GM21825 (cell line): Measurements from ENCODE around the gene TM2D3.

Source experiments
- ATAC-seq: cut with Tn5 transposase; IDR thresholded peaks from one replicate; pipeline ENCODE4 v1.9.1; 2021; ENCODE audit warnings: mild to moderate bottlenecking, moderate library complexity; ENCODE audit not compliant: unreplicated experiment

Gene TM2D3

GRCh38 chr15:101652098-101652785, at the start of gene TM2D3:
Gene TM2D3 (minus strand): TSS chr15:101652381. CDS start chr15:101652361, 20 bp downstream.
- ATAC-seq, result peak; percentile 92

- no peak for ATAC-seq
Observed at GRCh38 chr15:101698314-101698713, 46.1 kb upstream of the TM2D3 start.

GRCh38 chr15:101697488-101697887, 45.3 kb upstream of the TM2D3 start:
- ATAC-seq, result no peak

DNA sequence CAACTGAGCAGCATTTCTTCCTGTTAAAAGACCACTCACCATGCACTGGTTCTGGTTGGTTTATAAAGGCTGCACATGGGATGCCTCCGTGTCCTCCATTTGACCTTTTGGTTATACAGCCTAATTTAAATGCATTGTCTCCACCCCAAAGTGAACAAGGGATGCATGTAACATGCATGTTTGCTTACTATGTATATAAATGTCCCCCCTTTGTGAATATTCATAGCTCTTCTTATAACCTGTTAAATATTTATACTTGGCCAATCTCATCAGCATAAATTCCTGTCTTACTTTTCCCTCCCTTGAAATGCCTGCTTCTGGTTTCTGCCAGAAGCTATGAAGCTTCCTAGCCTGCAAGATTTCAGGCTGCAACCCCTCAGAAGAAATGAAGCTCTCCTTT, 44.6 kb upstream of the TM2D3 start:
- no peak for ATAC-seq

DNA sequence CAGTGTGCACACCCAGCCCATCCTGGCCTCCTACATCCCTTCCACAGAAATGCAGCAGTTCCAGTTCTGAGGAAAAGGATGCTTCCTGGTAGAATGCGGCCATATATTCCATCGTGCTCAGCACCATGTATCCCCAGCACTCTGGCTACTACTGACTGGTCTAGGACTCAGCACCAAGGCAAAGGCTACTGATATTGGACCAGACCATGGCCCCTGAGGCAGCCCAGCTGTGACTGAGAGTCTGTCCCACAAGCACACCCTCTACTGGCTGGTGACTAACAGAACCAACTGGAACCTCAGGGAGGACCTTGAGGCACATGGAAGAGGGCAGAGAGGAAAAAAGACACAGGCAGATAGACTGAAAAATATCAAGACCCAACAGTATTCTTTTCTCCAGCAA, 42.1 kb upstream of the TM2D3 start:
- ATAC-seq, result no peak

DNA sequence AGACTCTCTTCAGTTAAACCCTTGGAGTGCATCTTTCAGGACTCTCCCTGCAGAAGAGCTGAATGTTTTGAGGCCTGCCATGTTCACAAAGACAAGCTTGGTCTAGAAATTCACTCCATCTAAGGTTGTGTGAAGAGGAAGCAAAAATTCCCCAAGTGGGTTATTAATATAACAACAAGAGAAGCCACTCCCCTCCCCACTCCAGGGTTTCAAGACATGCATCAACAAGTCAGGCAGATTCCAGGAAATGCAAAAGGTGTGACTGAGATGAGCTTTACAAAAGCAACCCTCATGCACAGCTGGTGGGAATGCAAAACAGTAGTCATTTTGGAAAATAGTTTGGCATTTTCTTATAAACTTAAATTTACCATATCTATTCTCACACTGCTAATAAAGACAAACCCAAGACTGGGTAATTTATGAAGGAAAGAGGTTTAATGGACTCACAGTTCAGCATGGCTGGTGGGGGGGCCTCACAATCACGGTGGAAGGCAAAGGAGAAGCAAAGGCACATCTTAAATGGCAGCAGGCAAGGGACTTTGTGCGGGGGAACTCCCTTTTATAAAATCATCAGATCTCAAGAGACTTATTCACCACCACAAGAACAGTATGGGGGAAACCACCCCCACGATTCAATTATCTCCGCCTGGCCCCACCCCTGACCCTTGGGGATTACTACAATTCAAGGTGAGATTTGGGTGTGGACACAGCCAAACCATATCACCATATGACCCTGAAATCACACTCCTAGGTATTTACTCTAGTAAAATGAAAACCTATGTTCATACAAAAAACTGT, 40.8 kb upstream of the TM2D3 start:
- no peak for ATAC-seq

- ATAC-seq, result no peak
Observed at GRCh38 chr15:101689901-101690300, 37.7 kb upstream of the TM2D3 start.

GRCh38 chr15:101686718-101687117, 34.5 kb upstream of the TM2D3 start:
- ATAC-seq, result no peak

DNA sequence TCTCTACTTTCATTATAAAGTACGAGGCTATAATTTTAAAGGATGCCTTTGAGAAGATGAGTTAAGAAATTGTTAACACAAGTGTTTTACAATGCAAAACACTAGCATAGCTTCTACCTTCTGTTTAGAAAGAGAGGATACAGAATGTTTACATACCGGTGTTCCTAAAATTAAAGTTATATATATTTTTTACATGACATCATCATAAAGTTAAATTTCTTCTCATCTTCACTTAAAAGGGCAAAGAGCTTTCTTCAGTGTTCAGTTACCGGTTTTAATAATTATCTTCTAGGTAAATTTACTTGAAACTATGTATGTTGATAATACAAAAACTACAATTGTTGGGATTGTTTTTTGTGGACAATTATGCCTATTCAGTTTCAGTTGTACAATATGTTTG, 32.7 kb upstream of the TM2D3 start:
- no peak for ATAC-seq

GRCh38 chr15:101684384-101684783, 32.2 kb upstream of the TM2D3 start:
- no peak for ATAC-seq

- no peak for ATAC-seq
Observed at GRCh38 chr15:101679806-101680205, 27.6 kb upstream of the TM2D3 start.

- ATAC-seq, result no peak
Observed at GRCh38 chr15:101676921-101677329, 24.7 kb upstream of the TM2D3 start.

DNA sequence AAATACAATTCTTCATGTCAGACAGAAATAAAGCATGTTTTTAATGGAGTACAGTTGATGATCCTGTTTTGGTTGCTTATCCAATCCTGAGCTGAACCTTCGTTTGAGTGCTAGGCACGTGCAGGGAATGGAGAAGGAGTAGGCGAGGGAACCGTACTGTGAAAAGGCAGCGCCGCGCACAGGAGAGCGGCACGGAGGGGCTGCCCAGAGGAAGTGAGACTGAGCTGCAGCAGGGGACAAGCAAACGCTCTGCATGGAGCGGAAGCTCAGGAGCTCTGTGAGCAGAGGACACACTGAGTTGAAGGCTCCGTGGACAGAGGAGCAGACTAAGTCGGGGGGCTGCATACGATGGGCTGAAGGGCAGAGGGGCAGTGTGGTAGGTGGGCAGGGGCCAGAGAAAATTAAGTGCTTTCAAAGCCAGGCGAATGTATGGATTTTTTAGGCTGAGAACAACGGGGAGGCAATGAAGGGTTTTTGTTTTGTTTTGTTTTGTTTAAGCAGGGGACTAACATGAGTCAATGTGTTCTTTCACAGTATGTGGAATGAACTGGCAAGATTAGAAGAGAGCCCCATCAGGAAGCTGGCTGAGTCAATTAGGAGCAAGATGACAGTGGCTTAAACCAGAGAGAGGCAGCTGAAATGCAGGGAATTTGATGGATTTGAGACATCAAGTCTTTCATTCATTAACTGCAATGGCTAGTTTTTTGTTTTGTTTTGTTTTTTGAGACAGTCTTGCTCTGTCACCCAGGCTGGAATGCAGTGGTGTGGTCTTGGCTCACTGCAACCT, 23.8 kb upstream of the TM2D3 start:
- peak; percentile 73 for ATAC-seq

- no peak for ATAC-seq
Observed at GRCh38 chr15:101675015-101675414, 22.8 kb upstream of the TM2D3 start.

DNA sequence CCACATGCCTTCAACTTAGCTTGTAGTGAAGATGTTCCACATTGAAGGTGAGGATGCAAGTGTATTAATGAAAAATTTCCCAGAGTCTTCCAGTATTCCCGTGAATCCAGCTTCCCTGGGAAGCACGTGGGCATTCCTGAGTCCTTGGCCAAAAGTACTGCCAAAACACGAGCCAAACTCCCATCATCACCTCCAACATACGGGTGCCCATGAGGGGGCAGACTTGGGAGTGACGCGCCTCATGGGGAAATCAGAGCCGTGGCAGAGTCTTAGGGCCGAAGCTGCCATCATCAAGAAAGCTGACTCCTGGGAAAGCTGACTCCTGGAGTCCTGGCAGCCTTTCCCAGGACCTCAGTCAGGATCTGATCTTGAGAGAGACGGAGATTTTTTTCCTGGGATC, 20.1 kb upstream of the TM2D3 start:
- ATAC-seq, result no peak

GRCh38 chr15:101669744-101670143, 17.6 kb upstream of the TM2D3 start:
- ATAC-seq, result no peak

DNA sequence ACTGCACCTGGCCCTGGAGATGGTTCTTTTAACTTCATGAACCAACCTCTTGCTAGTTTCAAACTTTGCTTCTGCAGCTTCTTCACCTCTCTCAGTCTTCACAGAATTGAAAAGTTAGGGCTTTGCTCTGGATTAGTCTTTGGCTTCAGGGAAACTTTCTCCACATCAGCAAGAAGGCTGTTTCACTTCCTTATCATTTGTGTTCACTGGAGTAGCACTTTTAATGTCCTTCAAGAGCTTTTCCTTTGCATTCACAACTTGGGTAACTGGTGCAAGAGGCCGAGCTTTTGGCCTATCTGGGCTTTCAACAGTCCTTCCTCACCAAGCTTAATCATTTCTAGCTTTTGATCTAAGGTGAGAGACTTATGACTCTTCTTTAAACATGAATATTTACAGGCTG, 15.7 kb upstream of the TM2D3 start:
- no peak for ATAC-seq

DNA sequence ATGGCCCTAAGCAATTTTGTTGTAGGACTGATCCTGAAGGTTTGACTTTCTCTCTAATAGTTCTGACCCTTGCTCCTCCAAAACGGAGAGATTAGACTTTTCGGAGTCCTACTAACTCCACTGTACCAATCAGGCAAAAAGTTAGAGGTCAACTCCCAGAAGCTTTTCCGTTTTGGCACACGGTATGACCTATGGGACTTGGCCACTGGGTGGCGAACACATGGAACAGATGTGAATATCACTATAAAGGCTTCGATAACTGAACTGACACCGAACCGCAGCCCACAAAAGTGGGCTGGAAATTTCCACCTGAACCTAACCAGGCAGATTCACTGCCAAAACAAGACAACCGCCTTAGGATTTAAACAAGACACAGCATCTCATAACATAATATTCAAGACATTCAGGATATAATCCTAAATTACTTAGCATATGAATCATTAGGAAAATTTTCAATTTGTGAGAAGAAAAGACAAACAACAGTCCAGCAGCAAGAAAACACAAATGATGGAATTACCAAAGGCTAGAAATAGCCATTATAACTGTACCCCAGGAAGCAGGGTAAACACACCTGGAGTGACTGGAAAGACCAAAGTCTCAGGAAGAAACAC, 12.2 kb upstream of the TM2D3 start:
- no peak for ATAC-seq

DNA sequence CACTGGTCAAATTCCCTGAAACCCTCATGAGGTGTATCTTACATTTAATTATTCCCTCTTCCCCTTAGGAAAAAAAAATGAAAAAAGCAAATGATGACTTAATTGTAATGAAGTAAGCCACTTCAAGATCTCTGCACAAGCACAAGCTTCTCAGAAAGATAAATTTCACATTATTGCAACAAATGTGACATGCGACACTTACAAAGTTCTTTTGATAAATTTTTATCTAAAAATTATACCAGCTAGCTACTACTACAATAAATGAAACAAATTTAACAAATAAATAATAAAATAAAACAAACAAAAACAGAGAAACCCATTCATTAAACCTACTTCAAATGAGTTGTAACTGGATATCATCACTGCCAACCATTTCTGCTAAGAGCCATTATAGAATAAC, 10.0 kb upstream of the TM2D3 start:
- no peak for ATAC-seq

- ATAC-seq, result no peak
Observed at GRCh38 chr15:101660005-101660404, 7.8 kb upstream of the TM2D3 start.
